Heart right ventricle (tissue), 16 donors: Measurements from ENCODE around the gene KLHL14. TPM values are rescaled to one million over a fixed set of nuclear protein-coding genes. Genes with fewer than 3 reads are reported as not detected.
"Not testable (repeated sequence)": the region's sequence is repeated elsewhere in the genome, so short reads cannot be mapped to it uniquely, and the experiment has no call there.

Experiments used
- ATAC-seq, 8 donors: fragments of 200-7000 bp; cut with Tn5 transposase; one replicate each; pipeline ENCODE4 v1.9.1; 2020; ENCODE audit warnings: mild to moderate bottlenecking in 8 of 8, moderate library complexity in 8 of 8, moderate number of reproducible peaks in 1 of 8
- DNase-seq, 2 donors: peaks; one replicate each; pipeline ENCODE4 v3.0.0-alpha.2; 2020
- H3K27ac ChIP-seq, 10 donors: fragments of 200-600 bp; sonication (generic) in 2 of 10; one replicate each; pipeline versions ENCODE4 v1.5.0 to v1.8.0; 2020 to 2022; ENCODE audit warnings: mild to moderate bottlenecking in 3 of 10
- H3K27me3 ChIP-seq, 7 donors: fragments of 200-600 bp; one replicate each; pipeline ENCODE4 v1.8.0; 2021 to 2022; ENCODE audit warnings: mild to moderate bottlenecking in 2 of 7
- H3K36me3 ChIP-seq, 9 donors: fragments of 200-600 bp; sonication (generic) in 1 of 9; one replicate each; pipeline versions ENCODE4 v1.5.0 to v1.8.0; 2020 to 2022; ENCODE audit warnings: mild to moderate bottlenecking in 2 of 9
- H3K4me1 ChIP-seq, 9 donors: fragments of 200-600 bp; sonication (generic) in 1 of 9; one replicate each; pipeline versions ENCODE4 v1.5.0 to v1.8.0; 2020 to 2022; ENCODE audit warnings: mild to moderate bottlenecking in 4 of 9
- H3K4me3 ChIP-seq, 10 donors: fragments of 200-600 bp; sonication (generic) in 2 of 10; one replicate each; pipeline versions ENCODE4 v1.5.0 to v1.8.0; 2020 to 2022; ENCODE audit warnings: mild to moderate bottlenecking in 7 of 10, moderate library complexity in 2 of 10
- H3K9me3 ChIP-seq, 11 donors: fragments of 200-600 bp in 10 of 11; sonication (generic) in 2 of 11; one replicate each; pipeline versions ENCODE4 v1.5.0 to v1.8.0; 2013 to 2022; ENCODE audit warnings: mild to moderate bottlenecking in 2 of 11, control low read depth in 1 of 11, moderate library complexity in 1 of 11
- WGBS, 2 donors: extraction: QIAGEN DNeasy Blood & Tissue Kit; methylation state at CpG; one replicate each; pipeline ENCODE4 v1.1.7; 2013; ENCODE audit warnings: inconsistent platforms in 1 of 2; 5-methylcytosine and 5-hydroxymethylcytosine counted together
- intact Hi-C, 10 donors: fragments of 100-400 bp; cut with DNase I; formaldehyde crosslinking; loops; one replicate each; pipeline versions ENCODE4 v1.11.1 to v1.14.2; 2022
- polyA plus RNA-seq, 2 donors: library from polyadenylated mRNA; stranded (reverse); fragments of 200-250 nt; gene quantifications; one replicate each; pipeline ENCODE4 v1.2.3, GENCODE V29; 2013
- total RNA-seq, 10 donors: library from RNA; stranded (reverse); fragmentation: NEBNext Ultra II Directional in 3 of 10; extraction: Animal tissue kit (Norgen Biotek cat#: 25700) in 3 of 10; gene quantifications; one replicate each; pipeline versions ENCODE4 v1.2.1 to v1.2.4, GENCODE V29; 2021 to 2023
- TF ChIP-seq, protein P1 (sequence below), 9 donors: fragments of 200-600 bp; sonication (generic) in 2 of 9; IDR thresholded peaks; one replicate each; pipeline versions ENCODE4 v1.5.0 to v1.8.0; 2021 to 2022; ENCODE audit warnings: antibody characterized with exemption in 9 of 9, mild to moderate bottlenecking in 5 of 9, moderate library complexity in 1 of 9
- donor health status: Arrhythmogenic right ventricular cardiomyopathy.
- donor health status: ischemic (EF 13 %, LVEDD 7.1; RV severe dilation, severe dysfunction).
- donor health status: healthy with polysubstance abuse.
- donor health status: DM: no; HTN: yes; CAD: no.
- donor health status: DM: no; HTN: no; CAD: no.
- donor health status: ischemic (EF 25% LVEDD 6.9; RV normal size, moderate dysfunction).
- donor health status: ischemic (EF 25% LVEDD 5.7; RV mildly dilated, moderate dysfunction).
- donor health status: healthy.
- donor health status: DM: yes; HTN: yes; CAD: no.
- donor health status: Ischemic cardiomyopathy.
- donor health status: ischemic (EF 35%, LVEDD 5.7; RV mildly dilated, moderate dysfunction).
- donor health status: nonischemic (EF 11% LVEDD 7.7; RV severe dilation, severe dysfunction).
- donor health status: DM: yes; HTN: yes; CAD: no.
- donor health status: PGD.
- donor health status: ischemic (EF 29% LVEDD 5.4; RV normal size, mild dysfunction).
- donor health status: nonischemic (EF 23%, LVEDD 6.1; RV moderate dilation, normal function).

KLHL14 gene
- total and polyA plus RNA-seq, 12 donors, result 0.04 to 0.28 (median 0.12) TPM; not detected in 5

DNA sequence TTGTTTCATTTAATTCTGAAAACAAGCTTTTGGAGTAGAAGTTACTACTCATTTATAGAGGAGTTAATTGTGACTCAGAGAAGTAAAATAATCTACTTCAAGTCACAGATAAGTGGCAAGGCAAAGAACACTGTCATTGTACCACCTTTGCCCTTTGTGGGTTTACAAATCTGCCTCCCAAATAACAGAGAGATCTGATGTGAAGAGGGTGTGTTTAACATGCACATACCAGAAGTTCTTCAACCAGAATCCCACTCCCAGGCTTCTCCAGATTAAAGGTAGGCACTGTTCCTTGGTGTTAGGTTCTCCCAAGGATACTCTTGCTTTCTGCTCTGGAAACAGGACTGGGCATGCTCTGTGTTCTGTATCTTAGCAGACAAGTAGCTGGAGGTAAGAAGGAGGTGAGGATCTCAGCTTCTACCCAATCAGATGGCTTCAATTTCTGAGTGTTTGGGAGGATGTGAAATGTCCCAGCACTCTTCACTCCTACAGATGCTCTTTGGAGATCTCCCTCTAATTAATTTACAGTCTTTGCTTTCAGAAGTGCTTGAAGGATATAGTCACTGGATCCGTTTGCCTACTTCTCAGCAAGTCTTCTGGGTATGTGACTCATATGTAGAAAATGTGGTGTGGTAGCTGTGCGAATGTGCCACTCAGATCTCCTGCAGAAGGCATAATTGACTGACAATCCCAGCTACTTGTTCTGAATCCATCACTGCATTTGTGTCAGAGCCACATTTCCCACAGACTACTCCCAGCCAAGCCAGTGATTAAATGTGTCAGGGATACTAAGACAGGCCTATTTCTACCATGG lies 111.1 kb downstream of the KLHL14 start:
- ATAC-seq, result no peak
- Histone ChIP-seq H3K27ac (no peak overlapping the region), H3K36me3 (no peaks in the 10 kb centered on the region), H3K4me1 (no peaks in the 10 kb centered on the region), H3K27me3 (no peaks in the 10 kb centered on the region), H3K9me3 (peaks cover 0 to 4% (median 0%) of the 10 kb centered on the region in 11 donors), H3K4me3 (no peak overlapping the region)
- 45 to 52% methylated on average over 2 of the region's 2 CpGs for WGBS, 2 donors
- intact Hi-C loops, result no loop called here
- TF ChIP-seq, protein P1, sequence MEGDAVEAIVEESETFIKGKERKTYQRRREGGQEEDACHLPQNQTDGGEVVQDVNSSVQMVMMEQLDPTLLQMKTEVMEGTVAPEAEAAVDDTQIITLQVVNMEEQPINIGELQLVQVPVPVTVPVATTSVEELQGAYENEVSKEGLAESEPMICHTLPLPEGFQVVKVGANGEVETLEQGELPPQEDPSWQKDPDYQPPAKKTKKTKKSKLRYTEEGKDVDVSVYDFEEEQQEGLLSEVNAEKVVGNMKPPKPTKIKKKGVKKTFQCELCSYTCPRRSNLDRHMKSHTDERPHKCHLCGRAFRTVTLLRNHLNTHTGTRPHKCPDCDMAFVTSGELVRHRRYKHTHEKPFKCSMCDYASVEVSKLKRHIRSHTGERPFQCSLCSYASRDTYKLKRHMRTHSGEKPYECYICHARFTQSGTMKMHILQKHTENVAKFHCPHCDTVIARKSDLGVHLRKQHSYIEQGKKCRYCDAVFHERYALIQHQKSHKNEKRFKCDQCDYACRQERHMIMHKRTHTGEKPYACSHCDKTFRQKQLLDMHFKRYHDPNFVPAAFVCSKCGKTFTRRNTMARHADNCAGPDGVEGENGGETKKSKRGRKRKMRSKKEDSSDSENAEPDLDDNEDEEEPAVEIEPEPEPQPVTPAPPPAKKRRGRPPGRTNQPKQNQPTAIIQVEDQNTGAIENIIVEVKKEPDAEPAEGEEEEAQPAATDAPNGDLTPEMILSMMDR (IDR thresholded peaks at IDR 0.05), result no peak
- DNase-seq, result no peak

DNA sequence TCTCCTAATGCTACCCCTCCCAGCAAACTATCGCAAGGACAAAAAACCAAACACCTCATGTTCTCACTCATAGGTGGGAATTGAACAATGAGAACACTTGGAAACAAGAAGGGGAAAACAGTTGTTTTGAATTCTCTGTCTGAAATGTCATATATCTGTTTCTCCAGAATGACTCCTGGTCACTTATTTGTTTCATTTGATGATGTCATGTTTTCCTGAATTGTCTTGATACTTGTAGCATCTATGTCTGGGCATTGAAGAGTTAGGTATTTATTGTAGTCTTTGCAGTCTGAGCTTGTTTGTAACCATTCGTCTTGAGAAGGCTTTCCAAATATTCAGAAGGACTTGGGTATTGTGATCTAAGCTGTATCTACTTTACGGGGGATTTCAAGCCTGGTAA lies 118.3 kb downstream of the KLHL14 start:
- DNase-seq, H3K4me3 ChIP-seq, H3K9me3 ChIP-seq, H3K4me1 ChIP-seq, H3K36me3 ChIP-seq, intact Hi-C loops, H3K27ac ChIP-seq, ATAC-seq, H3K27me3 ChIP-seq: not testable (repeated sequence)
- WGBS, 2 donors, result 86 to 92% methylated on average over 3 of the region's 3 CpGs

DNA sequence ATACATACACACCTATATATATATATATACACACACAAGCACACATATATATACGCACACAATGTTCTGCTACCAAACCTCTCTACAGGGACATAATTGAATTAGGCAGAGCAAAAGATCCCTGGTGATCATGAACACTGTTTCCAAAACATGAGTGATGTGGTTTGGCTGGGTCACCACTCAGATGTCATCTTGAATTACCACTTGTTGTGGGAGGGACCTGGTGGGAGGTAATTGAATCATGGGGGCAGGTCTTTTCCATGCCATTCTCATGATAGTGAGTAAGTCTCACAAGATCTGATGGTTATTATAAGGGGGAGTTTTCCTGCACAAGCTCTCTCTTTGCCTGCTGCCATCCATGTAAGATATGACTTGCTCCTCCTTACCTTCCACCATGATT lies 135.2 kb downstream of the KLHL14 start:
- H3K27me3 ChIP-seq, intact Hi-C loops: not testable (repeated sequence)
- 94 to 97% methylated on average over 1 of the region's 1 CpG for WGBS, 2 donors

DNA sequence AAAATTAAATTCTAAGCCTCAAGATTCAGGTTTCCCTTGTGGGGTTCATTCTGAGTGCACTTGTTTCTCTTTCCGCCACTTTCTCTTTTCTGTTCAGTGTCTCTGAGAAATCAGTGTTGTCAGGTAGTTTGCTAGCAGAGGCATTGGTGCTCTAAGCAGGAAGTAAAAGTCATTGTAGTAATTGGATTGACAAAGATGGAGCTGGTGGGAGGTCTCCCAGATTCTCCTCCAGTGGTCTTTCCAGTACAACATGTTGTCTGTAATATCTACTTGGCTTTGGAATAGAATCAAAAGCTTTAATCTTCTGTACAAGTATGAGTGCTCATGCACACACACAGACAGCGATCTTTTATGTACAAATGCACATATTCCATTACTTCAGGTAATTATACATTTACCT lies 135.6 kb downstream of the KLHL14 start:
- Histone ChIP-seq H3K36me3 (no peaks in the 10 kb centered on the region), H3K27me3 (no peaks in the 10 kb centered on the region), H3K27ac (no peak overlapping the region), H3K9me3 (peaks cover 0 to 2% (median 0%) of the 10 kb centered on the region in 11 donors), H3K4me1 (no peaks in the 10 kb centered on the region), H3K4me3 (no peak overlapping the region)
- TF ChIP-seq, protein P1 (IDR thresholded peaks at IDR 0.05), result no peak
- DNase-seq (no peak), ATAC-seq (no peak)
- 87 to 92% methylated on average over 2 of the region's 2 CpGs for WGBS, 2 donors
- intact Hi-C loops, result no loop called here

More for the DNA sequence above, 135.2 kb downstream of the KLHL14 start:
- DNase-seq, H3K4me3 ChIP-seq, H3K9me3 ChIP-seq, H3K27ac ChIP-seq, H3K4me1 ChIP-seq, H3K36me3 ChIP-seq, ATAC-seq: not testable (repeated sequence)

DNA sequence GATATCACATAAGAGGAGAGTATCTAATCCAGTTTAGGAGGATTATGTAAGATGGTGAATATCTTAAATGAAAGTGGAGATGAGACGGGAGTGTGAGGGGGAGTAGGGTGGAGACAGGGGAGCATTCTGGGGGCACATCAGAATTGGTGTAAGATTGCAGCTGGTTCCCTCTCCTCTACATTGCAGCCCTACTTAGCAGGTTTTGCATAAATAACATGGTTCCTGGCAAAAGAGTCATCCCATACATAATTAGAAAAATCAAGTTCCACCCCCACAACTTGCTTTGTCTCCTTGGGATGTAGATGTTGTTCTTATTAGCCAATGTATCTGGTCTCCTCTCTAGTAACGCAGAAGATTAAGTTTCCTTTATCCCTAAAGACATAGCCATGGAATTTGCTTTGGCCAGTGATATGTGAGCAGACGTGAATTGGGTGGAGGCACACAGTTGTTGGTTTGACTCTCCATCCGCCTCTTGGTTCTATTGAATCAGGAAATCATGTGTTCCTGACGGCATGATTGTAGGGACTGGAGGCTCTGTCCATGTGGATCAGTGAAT lies 137.9 kb downstream of the KLHL14 start:
- no peaks in the 10 kb centered on the region for H3K4me1 ChIP-seq
- no peaks in the 10 kb centered on the region for H3K27me3 ChIP-seq
- no peak overlapping the region for H3K27ac ChIP-seq
- TF ChIP-seq, protein P1 (IDR thresholded peaks at IDR 0.05), result no peak
- no peaks in the 10 kb centered on the region for H3K36me3 ChIP-seq
- H3K4me3 ChIP-seq, result no peak overlapping the region
- H3K9me3 ChIP-seq, result peaks cover 0 to 2% (median 0%) of the 10 kb centered on the region in 11 donors
- 71% methylated on average over 5 of the region's 5 CpGs for WGBS, 2 donors
- intact Hi-C loops, result no loop called here
- DNase-seq (no peak), ATAC-seq (no peak)
